HepG2 (cell line): ENCODE measurements around the gene CYP2J2. TPM values are rescaled to one million over a fixed set of nuclear protein-coding genes. Genes with fewer than 3 reads are reported as not detected.
A peak's percentile ranks its signal among the peaks of the same experiment; 100 is the strongest.

ENCODE experiments used
- CEBPG ChIP-seq: IDR thresholded peaks from 2 replicates; pipeline ENCODE4 v1.6.1; 2016
- CHD4 ChIP-seq: fragments of 200-600 bp; sonication (generic); IDR thresholded peaks from 2 replicates; pipeline ENCODE4 v1.7.0; 2017; ENCODE audit warnings: mild to moderate bottlenecking, low read length, borderline replicate concordance
- ETV5 ChIP-seq: IDR thresholded peaks from 2 replicates; pipeline ENCODE4 v1.6.1; 2018; ENCODE audit warnings: missing biosample characterization, missing genetic modification reagents, inconsistent platforms, borderline replicate concordance
- FOXA3 ChIP-seq: IDR thresholded peaks from 2 replicates; pipeline ENCODE4 v1.6.1; 2016; ENCODE audit warnings: missing genetic modification reagents, missing compliant biosample characterization
- FOXK2 ChIP-seq: fragments of 450-650 bp; IDR thresholded peaks from 2 replicates; pipeline ENCODE4 v1.6.1; 2016
- NFIC ChIP-seq: IDR thresholded peaks from 2 replicates; pipeline ENCODE4 v1.6.1; 2012; ENCODE audit warnings: mild to moderate bottlenecking, low read length, inconsistent platforms
- PITX1 ChIP-seq: sonication (generic); formaldehyde crosslinking; IDR thresholded peaks from 2 replicates; pipeline ENCODE4 v1.5.1; 2020; ENCODE audit warnings: mild to moderate bottlenecking, missing genetic modification reagents
- SALL1 ChIP-seq: sonication (generic); formaldehyde crosslinking; IDR thresholded peaks from 2 replicates; pipeline ENCODE4 v1.8.0; 2022; ENCODE audit warnings: mild to moderate bottlenecking, missing genetic modification reagents
- SRSF9 ChIP-seq: fragments of 200-400 bp; formaldehyde crosslinking; IDR thresholded peaks from 2 replicates; pipeline ENCODE4 v1.6.1; 2018; ENCODE audit warnings: borderline replicate concordance, mild to moderate bottlenecking, low read depth, low read length; ENCODE audit not compliant: insufficient read depth, poor library complexity, severe bottlenecking
- TBX3 ChIP-seq: fragments of 450-650 bp; IDR thresholded peaks from 2 replicates; pipeline ENCODE4 v1.6.1; 2017; ENCODE audit warnings: antibody characterized with exemption, mild to moderate bottlenecking, inconsistent platforms, borderline replicate concordance
- polyA plus RNA-seq, 8 experiments: library from polyadenylated mRNA; depleted of rRNA in 3 of 8; stranded (reverse) in 7 of 8; unstranded in 1 of 8; fragments of >200 nt; fragmentation: Illumina TruSeq in 4 of 8; extraction: Trizol in 4 of 8; gene quantifications; 2 replicates each; pipeline versions ENCODE4 v1.2.1 to v1.2.3, GENCODE V29; 2011 to 2016; ENCODE audit warnings: low read depth in 4 of 8, missing spikeins in 1 of 8, mixed read lengths in 1 of 8; ENCODE audit not compliant: insufficient read depth in 1 of 8
- total RNA-seq, 5 experiments: library from RNA; depleted of rRNA; stranded (reverse); fragments of >200 nt; fragmentation: Illumina TruSeq; extraction: Trizol; gene quantifications; 2 replicates each; pipeline ENCODE4 v1.2.3, GENCODE V29; 2016; ENCODE audit warnings: low read depth in 1 of 5
- TF ChIP-seq, protein P1 (sequence below): IDR thresholded peaks from 2 replicates; pipeline ENCODE4 v1.4.0; 2020; ENCODE audit warnings: mild to moderate bottlenecking, missing genetic modification reagents
- TF ChIP-seq, protein P2 (sequence below): sonication (generic); formaldehyde crosslinking; conservative IDR thresholded peaks from 2 replicates; pipeline ENCODE4 v1.8.1; 2023; ENCODE audit warnings: missing genetic modification reagents
- TF ChIP-seq, protein P3 (sequence below): sonication (generic); formaldehyde crosslinking; IDR thresholded peaks from 2 replicates; pipeline ENCODE4 v1.4.0; 2020; ENCODE audit warnings: missing genetic modification reagents
- TF ChIP-seq, protein P4 (sequence below): IDR thresholded peaks from 2 replicates; pipeline ENCODE4 v1.6.1; 2016
- TF ChIP-seq, protein P5 (sequence below): IDR thresholded peaks from 2 replicates; pipeline ENCODE4 v1.6.1; 2016; ENCODE audit warnings: control low read depth

CYP2J2 gene
- total and polyA plus RNA-seq, 2 of the 13 experiments (the other 11 are each of a cell fraction or from before 2014, with no cell fraction given) = 2.1 to 5.9 TPM

DNA sequence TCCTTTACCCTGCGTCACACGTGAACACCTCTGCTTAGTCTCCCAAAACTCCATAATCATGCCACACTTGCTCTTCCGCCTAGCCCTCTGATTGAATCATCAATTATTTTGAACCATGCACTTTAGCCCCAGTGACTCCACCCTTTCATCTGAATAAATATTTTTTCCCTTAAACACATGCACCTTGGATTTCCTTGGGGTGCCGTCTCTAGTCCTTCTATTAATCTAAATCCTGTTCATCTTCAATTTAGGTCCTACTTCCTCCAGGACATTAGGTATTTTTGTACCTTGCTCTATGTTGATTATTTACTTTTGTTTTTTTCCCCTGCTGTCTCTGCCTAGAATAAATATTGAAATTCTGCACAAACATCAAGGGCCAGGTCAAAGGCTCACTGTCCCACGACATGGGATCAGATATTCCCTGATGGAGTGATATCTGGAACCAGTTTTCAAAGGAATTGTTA, 9.8 kb upstream of the CYP2J2 start (continued):
- TF ChIP-seq ETV5 (CRISPR knock-in tag) = peak; percentile 52; the same call in 1 of the 2 replicates
- peak; percentile 54; the same call in 1 of the 2 replicates for TF ChIP-seq FOXK2
- peak; percentile 94; the same call in 1 of the 2 replicates for TF ChIP-seq NFIC
- TF ChIP-seq FOXA3 (CRISPR knock-in tag) = peak; percentile 93
- TF ChIP-seq, protein P1, sequence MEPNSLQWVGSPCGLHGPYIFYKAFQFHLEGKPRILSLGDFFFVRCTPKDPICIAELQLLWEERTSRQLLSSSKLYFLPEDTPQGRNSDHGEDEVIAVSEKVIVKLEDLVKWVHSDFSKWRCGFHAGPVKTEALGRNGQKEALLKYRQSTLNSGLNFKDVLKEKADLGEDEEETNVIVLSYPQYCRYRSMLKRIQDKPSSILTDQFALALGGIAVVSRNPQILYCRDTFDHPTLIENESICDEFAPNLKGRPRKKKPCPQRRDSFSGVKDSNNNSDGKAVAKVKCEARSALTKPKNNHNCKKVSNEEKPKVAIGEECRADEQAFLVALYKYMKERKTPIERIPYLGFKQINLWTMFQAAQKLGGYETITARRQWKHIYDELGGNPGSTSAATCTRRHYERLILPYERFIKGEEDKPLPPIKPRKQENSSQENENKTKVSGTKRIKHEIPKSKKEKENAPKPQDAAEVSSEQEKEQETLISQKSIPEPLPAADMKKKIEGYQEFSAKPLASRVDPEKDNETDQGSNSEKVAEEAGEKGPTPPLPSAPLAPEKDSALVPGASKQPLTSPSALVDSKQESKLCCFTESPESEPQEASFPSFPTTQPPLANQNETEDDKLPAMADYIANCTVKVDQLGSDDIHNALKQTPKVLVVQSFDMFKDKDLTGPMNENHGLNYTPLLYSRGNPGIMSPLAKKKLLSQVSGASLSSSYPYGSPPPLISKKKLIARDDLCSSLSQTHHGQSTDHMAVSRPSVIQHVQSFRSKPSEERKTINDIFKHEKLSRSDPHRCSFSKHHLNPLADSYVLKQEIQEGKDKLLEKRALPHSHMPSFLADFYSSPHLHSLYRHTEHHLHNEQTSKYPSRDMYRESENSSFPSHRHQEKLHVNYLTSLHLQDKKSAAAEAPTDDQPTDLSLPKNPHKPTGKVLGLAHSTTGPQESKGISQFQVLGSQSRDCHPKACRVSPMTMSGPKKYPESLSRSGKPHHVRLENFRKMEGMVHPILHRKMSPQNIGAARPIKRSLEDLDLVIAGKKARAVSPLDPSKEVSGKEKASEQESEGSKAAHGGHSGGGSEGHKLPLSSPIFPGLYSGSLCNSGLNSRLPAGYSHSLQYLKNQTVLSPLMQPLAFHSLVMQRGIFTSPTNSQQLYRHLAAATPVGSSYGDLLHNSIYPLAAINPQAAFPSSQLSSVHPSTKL (CRISPR knock-in tag) = peak; percentile 91
- TF ChIP-seq SRSF9 = no peak
- TF ChIP-seq, protein P2, sequence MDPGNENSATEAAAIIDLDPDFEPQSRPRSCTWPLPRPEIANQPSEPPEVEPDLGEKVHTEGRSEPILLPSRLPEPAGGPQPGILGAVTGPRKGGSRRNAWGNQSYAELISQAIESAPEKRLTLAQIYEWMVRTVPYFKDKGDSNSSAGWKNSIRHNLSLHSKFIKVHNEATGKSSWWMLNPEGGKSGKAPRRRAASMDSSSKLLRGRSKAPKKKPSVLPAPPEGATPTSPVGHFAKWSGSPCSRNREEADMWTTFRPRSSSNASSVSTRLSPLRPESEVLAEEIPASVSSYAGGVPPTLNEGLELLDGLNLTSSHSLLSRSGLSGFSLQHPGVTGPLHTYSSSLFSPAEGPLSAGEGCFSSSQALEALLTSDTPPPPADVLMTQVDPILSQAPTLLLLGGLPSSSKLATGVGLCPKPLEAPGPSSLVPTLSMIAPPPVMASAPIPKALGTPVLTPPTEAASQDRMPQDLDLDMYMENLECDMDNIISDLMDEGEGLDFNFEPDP = no peak
- peak; percentile 81; the same call in 1 of the 2 replicates for TF ChIP-seq TBX3
- peak; percentile 68; the same call in 1 of the 2 replicates for TF ChIP-seq SALL1 (CRISPR knock-in tag)
- TF ChIP-seq, protein P3, sequence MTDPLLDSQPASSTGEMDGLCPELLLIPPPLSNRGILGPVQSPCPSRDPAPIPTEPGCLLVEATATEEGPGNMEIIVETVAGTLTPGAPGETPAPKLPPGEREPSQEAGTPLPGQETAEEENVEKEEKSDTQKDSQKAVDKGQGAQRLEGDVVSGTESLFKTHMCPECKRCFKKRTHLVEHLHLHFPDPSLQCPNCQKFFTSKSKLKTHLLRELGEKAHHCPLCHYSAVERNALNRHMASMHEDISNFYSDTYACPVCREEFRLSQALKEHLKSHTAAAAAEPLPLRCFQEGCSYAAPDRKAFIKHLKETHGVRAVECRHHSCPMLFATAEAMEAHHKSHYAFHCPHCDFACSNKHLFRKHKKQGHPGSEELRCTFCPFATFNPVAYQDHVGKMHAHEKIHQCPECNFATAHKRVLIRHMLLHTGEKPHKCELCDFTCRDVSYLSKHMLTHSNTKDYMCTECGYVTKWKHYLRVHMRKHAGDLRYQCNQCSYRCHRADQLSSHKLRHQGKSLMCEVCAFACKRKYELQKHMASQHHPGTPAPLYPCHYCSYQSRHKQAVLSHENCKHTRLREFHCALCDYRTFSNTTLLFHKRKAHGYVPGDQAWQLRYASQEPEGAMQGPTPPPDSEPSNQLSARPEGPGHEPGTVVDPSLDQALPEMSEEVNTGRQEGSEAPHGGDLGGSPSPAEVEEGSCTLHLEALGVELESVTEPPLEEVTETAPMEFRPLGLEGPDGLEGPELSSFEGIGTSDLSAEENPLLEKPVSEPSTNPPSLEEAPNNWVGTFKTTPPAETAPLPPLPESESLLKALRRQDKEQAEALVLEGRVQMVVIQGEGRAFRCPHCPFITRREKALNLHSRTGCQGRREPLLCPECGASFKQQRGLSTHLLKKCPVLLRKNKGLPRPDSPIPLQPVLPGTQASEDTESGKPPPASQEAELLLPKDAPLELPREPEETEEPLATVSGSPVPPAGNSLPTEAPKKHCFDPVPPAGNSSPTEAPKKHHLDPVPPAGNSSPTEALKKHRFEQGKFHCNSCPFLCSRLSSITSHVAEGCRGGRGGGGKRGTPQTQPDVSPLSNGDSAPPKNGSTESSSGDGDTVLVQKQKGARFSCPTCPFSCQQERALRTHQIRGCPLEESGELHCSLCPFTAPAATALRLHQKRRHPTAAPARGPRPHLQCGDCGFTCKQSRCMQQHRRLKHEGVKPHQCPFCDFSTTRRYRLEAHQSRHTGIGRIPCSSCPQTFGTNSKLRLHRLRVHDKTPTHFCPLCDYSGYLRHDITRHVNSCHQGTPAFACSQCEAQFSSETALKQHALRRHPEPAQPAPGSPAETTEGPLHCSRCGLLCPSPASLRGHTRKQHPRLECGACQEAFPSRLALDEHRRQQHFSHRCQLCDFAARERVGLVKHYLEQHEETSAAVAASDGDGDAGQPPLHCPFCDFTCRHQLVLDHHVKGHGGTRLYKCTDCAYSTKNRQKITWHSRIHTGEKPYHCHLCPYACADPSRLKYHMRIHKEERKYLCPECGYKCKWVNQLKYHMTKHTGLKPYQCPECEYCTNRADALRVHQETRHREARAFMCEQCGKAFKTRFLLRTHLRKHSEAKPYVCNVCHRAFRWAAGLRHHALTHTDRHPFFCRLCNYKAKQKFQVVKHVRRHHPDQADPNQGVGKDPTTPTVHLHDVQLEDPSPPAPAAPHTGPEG (CRISPR knock-in tag) = no peak
- TF ChIP-seq, protein P4, sequence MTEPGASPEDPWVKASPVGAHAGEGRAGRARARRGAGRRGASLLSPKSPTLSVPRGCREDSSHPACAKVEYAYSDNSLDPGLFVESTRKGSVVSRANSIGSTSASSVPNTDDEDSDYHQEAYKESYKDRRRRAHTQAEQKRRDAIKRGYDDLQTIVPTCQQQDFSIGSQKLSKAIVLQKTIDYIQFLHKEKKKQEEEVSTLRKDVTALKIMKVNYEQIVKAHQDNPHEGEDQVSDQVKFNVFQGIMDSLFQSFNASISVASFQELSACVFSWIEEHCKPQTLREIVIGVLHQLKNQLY (CRISPR knock-in tag) = peak; percentile 21; the same call in 1 of the 2 replicates
- no peak for TF ChIP-seq CHD4
- peak; percentile 71 for TF ChIP-seq PITX1 (CRISPR knock-in tag)
- 0 out of 2 replicates have a peak, but pooled peaks have one; percentile 3 for TF ChIP-seq CEBPG (CRISPR knock-in tag)
- TF ChIP-seq, protein P5, sequence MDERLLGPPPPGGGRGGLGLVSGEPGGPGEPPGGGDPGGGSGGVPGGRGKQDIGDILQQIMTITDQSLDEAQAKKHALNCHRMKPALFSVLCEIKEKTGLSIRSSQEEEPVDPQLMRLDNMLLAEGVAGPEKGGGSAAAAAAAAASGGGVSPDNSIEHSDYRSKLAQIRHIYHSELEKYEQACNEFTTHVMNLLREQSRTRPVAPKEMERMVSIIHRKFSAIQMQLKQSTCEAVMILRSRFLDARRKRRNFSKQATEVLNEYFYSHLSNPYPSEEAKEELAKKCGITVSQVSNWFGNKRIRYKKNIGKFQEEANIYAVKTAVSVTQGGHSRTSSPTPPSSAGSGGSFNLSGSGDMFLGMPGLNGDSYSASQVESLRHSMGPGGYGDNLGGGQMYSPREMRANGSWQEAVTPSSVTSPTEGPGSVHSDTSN (CRISPR knock-in tag) = no peak
